OCI-LY7 (cell line): ENCODE measurements around the gene TGFBR2. TPM values are rescaled to one million over a fixed set of nuclear protein-coding genes. Genes with fewer than 3 reads are reported as not detected.

Source experiments
- BruUV-seq: library from RNA; stranded (reverse); fragments of 400-500 nt; replicated peaks from 2 replicates; lab custom pipeline; 2021; lab: Mats Ljungman, UMichigan
- CTCF ChIA-PET: fragments of 300-600 bp; sonication (Branson Sonifier 250); formaldehyde crosslinking; loops from one replicate; lab custom pipeline; 2022; ENCODE audit warnings: antibody characterized with exemption; ENCODE audit not compliant: unreplicated experiment; lab: Charles Lee
- POLR2A ChIA-PET: fragments of 300-600 bp; sonication (Branson Sonifier 250); formaldehyde crosslinking; loops from one replicate; lab custom pipeline; 2022; ENCODE audit warnings: antibody characterized with exemption; lab: Charles Lee
- DNase-seq: peaks from one replicate; pipeline ENCODE4 v3.0.0-alpha.2; 2015; ENCODE audit warnings: low spot score
- H2AFZ ChIP-seq: fragments of 200-600 bp; sonication (generic), shearing (Covaris generic); 2 replicates; pipeline ENCODE4 v1.6.1; 2014; ENCODE audit warnings: mild to moderate bottlenecking, antibody characterized with exemption, low read length, moderate library complexity
- H3K27ac ChIP-seq: fragments of 200-600 bp; sonication (generic); 2 replicates; pipeline ENCODE4 v1.5.1; 2014; ENCODE audit warnings: mixed run types, low read depth, mild to moderate bottlenecking, moderate library complexity, low read length, inconsistent platforms; ENCODE audit not compliant: poor library complexity, severe bottlenecking
- H3K36me3 ChIP-seq: fragments of 200-600 bp; sonication (generic); 2 replicates; pipeline ENCODE4 v1.6.1; 2014; ENCODE audit warnings: mild to moderate bottlenecking, antibody characterized with exemption, low read length, moderate library complexity, mixed read lengths; ENCODE audit not compliant: insufficient read depth
- H3K4me1 ChIP-seq: fragments of 200-600 bp; sonication (generic); 2 replicates; pipeline ENCODE4 v1.5.1; 2014; ENCODE audit warnings: mild to moderate bottlenecking, low read length; ENCODE audit not compliant: insufficient read depth, poor library complexity, severe bottlenecking
- H3K4me2 ChIP-seq: fragments of 200-600 bp; sonication (generic); 2 replicates; pipeline ENCODE4 v1.6.1; 2014; ENCODE audit warnings: mild to moderate bottlenecking, low read length
- H3K4me3 ChIP-seq: fragments of 200-600 bp; sonication (generic); 2 replicates; pipeline ENCODE4 v1.5.1; 2014; ENCODE audit warnings: mild to moderate bottlenecking, low read depth, low read length; ENCODE audit not compliant: poor library complexity, severe bottlenecking
- H3K79me2 ChIP-seq: fragments of 200-600 bp; sonication (generic); 2 replicates; pipeline ENCODE4 v1.6.1; 2016; ENCODE audit warnings: low read depth, mild to moderate bottlenecking, low read length, moderate library complexity, mixed read lengths; ENCODE audit not compliant: insufficient read depth
- H3K9me2 ChIP-seq: fragments of 200-600 bp; sonication (generic); 2 replicates; pipeline ENCODE4 v1.6.1; 2016; ENCODE audit warnings: mild to moderate bottlenecking, low read length, mixed read lengths; ENCODE audit not compliant: insufficient read depth
- H3K9me3 ChIP-seq: fragments of 200-600 bp; sonication (generic); 2 replicates; pipeline ENCODE4 v1.6.1; 2014; ENCODE audit warnings: mild to moderate bottlenecking, mixed run types, low read length, mixed read lengths
- H4K20me1 ChIP-seq: fragments of 200-600 bp; sonication (generic); 2 replicates; pipeline ENCODE4 v1.6.1; 2014; ENCODE audit warnings: mild to moderate bottlenecking, antibody characterized with exemption, low read length, moderate library complexity, mixed read lengths; ENCODE audit not compliant: insufficient read depth
- EZH2phosphoT487 ChIP-seq: fragments of 200-600 bp; sonication (generic); IDR thresholded peaks from 2 replicates; pipeline ENCODE4 v1.6.1; 2018; ENCODE audit warnings: low read depth, borderline replicate concordance, mild to moderate bottlenecking, mixed run types, antibody characterized with exemption, low read length, moderate library complexity, mixed read lengths
- intact Hi-C: fragments of 100-400 bp; cut with micrococcal nuclease; formaldehyde crosslinking; loops from one replicate; pipeline ENCODE4 v1.10.0; 2022; ENCODE audit not compliant: unreplicated experiment
- total RNA-seq, 2 experiments: library from RNA; depleted of rRNA in 1 of 2; stranded (reverse); fragments of >200 nt in 1 of 2; shearing (Covaris generic) in 1 of 2; gene quantifications; 2 replicates each; pipeline ENCODE4 v1.2.3, GENCODE V29; 2014 to 2022
- TF ChIP-seq, protein P1 (sequence below): fragments of 200-600 bp; sonication (generic); conservative IDR thresholded peaks from 2 replicates; pipeline ENCODE4 v1.5.1; 2014; ENCODE audit warnings: mild to moderate bottlenecking, antibody characterized with exemption, low read length, moderate library complexity, mixed read lengths

Gene TGFBR2
- total RNA-seq, 2 experiments from 2014 or later, result 25.2 to 28.1 TPM

DNA sequence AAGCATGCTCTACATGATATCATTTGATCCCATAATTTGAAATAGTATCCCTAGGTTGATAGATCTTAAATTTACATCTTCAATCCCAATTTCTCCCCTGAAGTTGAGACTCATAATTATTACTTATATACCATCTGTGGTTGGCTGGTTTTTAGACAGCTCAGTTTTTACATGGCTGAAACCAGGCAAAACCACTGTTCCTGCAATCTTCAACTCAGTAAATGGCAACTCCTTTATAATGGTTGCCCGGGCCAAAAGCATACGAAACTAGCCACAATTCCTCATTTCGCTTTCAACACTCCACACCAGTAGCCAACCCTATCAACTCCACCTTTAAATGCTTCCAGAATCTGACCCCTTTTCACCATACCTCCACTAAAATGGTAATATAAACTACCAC, 118.5 kb downstream of the TGFBR2 start:
- H3K4me3 ChIP-seq, result no peak overlapping the region
- H3K4me1 ChIP-seq, result peaks cover 5% of the 10 kb centered on the region
- H3K27ac ChIP-seq, result no peak overlapping the region
- no peaks in the 10 kb centered on the region for H3K79me2 ChIP-seq
- no peaks in the 10 kb centered on the region for H3K36me3 ChIP-seq
- H2AFZ ChIP-seq, result no peak overlapping the region
- TF ChIP-seq, protein P1, sequence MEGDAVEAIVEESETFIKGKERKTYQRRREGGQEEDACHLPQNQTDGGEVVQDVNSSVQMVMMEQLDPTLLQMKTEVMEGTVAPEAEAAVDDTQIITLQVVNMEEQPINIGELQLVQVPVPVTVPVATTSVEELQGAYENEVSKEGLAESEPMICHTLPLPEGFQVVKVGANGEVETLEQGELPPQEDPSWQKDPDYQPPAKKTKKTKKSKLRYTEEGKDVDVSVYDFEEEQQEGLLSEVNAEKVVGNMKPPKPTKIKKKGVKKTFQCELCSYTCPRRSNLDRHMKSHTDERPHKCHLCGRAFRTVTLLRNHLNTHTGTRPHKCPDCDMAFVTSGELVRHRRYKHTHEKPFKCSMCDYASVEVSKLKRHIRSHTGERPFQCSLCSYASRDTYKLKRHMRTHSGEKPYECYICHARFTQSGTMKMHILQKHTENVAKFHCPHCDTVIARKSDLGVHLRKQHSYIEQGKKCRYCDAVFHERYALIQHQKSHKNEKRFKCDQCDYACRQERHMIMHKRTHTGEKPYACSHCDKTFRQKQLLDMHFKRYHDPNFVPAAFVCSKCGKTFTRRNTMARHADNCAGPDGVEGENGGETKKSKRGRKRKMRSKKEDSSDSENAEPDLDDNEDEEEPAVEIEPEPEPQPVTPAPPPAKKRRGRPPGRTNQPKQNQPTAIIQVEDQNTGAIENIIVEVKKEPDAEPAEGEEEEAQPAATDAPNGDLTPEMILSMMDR, result no peak
- TF ChIP-seq EZH2phosphoT487, result no peak
- DNase-seq, result no peak
- H3K4me2 ChIP-seq, result no peak overlapping the region
- CTCF ChIA-PET, result interaction anchor here (0.6 kb wide), 1 partner anchor 874 kb away, joined by 3 read pairs; no protein-coding TSS in a partner anchor
- no peaks in the 10 kb centered on the region for H3K9me3 ChIP-seq
- H4K20me1 ChIP-seq, result no peaks in the 10 kb centered on the region
- H3K9me2 ChIP-seq, result no peaks in the 10 kb centered on the region
- POLR2A ChIA-PET, result interaction anchor here (0.6 kb wide), 1 partner anchor 362 kb away, joined by 3 read pairs; no protein-coding TSS in a partner anchor
- BruUV-seq, result no TSS peak
- intact Hi-C loops, result no loop called here

DNA sequence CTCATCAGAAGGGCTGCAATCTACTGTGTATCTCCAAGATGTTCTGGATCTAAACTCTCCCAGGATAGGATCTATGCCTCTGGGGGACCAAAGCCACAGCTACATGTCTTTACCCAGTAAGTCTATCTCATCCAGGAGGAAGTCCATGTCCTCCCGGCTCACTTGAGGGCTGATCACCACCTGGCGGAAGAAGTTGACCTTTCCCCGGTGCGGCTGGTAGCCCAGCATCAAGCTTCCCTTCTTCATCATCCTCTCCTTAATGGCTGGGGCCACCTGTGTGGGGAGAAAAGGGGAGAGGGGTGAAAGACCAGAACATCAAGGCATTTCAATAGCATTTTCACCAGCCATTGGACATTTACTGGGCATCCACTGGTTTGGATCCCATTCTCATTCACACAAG, 121.7 kb downstream of the TGFBR2 start:
- Histone ChIP-seq H3K4me3 (no peak overlapping the region), H3K9me3 (no peaks in the 10 kb centered on the region), H2AFZ (no peak overlapping the region), H3K79me2 (no peaks in the 10 kb centered on the region), H3K27ac (no peak overlapping the region), H3K4me1 (no peaks in the 10 kb centered on the region), H3K9me2 (no peaks in the 10 kb centered on the region), H4K20me1 (no peaks in the 10 kb centered on the region), H3K4me2 (no peak overlapping the region), H3K36me3 (no peaks in the 10 kb centered on the region)
- DNase-seq, result no peak
- POLR2A ChIA-PET, result interaction anchor here (0.8 kb wide), 1 partner anchor 16 kb away, joined by 3 read pairs; no protein-coding TSS in a partner anchor
- CTCF ChIA-PET, result no interaction called here
- intact Hi-C loops, result no loop called here
- TF ChIP-seq EZH2phosphoT487, result no peak
- TF ChIP-seq, protein P1, result no peak
- BruUV-seq, result no TSS peak

DNA sequence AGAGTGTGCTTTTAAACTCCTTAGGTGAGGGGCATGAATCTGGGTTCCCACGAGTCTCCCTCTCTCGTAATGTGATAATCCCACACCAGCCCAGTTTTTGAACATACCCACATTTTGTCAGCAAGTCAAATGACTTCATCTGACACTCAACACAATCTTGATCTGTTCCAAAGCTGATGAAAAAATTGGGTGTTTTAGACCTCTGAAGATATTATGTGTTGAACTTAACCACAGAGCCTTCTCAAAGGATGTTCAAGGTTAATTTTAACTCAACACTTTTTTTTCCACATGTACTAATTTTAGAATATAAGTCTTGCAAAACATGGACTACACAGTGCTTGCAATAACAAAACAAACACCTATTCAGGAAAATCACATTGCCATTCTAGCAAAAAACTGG, 123.1 kb downstream of the TGFBR2 start:
- ChIA-PET CTCF (no interaction called here), POLR2A (interaction anchor here (0.7 kb wide), 1 partner anchor 242 kb away, joined by 4 read pairs; no protein-coding TSS in a partner anchor)
- intact Hi-C loops, result no loop called here

More for the DNA sequence above, 123.1 kb downstream of the TGFBR2 start:
- Histone ChIP-seq H3K79me2 (no peaks in the 10 kb centered on the region), H3K9me2 (no peaks in the 10 kb centered on the region), H3K4me2 (no peak overlapping the region), H4K20me1 (no peaks in the 10 kb centered on the region), H3K4me1 (no peaks in the 10 kb centered on the region), H2AFZ (no peak overlapping the region), H3K9me3 (no peaks in the 10 kb centered on the region), H3K36me3 (no peaks in the 10 kb centered on the region), H3K4me3 (no peak overlapping the region), H3K27ac (no peak overlapping the region)
- BruUV-seq, result no TSS peak
- no peak for TF ChIP-seq EZH2phosphoT487
- TF ChIP-seq, protein P1, result no peak
- no peak for DNase-seq
